Subcutaneous abdominal adipose tissue (tissue), 5 donors: Measurements from ENCODE around the gene AQP5.

Source experiments
- H3K27ac ChIP-seq: one replicate; pipeline ENCODE4 v1.7.0; 2013; ENCODE audit warnings: low read depth, mild to moderate bottlenecking, inconsistent platforms, low read length, moderate library complexity
- H3K27me3 ChIP-seq, 5 donors: one replicate each; pipeline ENCODE4 v1.7.0; 2013; ENCODE audit warnings: low read length in 5 of 5, inconsistent platforms in 1 of 5; ENCODE audit not compliant: control insufficient read depth in 5 of 5, insufficient read depth in 4 of 5
- H3K36me3 ChIP-seq, 5 donors: one replicate each; pipeline ENCODE4 v1.7.0; 2013; ENCODE audit warnings: low read length in 5 of 5; ENCODE audit not compliant: control insufficient read depth in 5 of 5, insufficient read depth in 5 of 5
- H3K4me1 ChIP-seq, 5 donors: one replicate each; pipeline ENCODE4 v1.7.0; 2013; ENCODE audit warnings: low read length in 5 of 5, mild to moderate bottlenecking in 3 of 5, moderate library complexity in 1 of 5; ENCODE audit not compliant: control insufficient read depth in 5 of 5, insufficient read depth in 5 of 5
- H3K4me3 ChIP-seq, 5 donors: one replicate each; pipeline ENCODE4 v1.7.0; 2013; ENCODE audit warnings: low read length in 5 of 5, low read depth in 1 of 5
- H3K9ac ChIP-seq, 5 donors: one replicate each; pipeline ENCODE4 v1.7.0; 2013; ENCODE audit warnings: low read length in 5 of 5, mild to moderate bottlenecking in 4 of 5, moderate library complexity in 3 of 5
- H3K9me3 ChIP-seq, 5 donors: one replicate each; pipeline ENCODE4 v1.7.0; 2013; ENCODE audit warnings: low read length in 5 of 5; ENCODE audit not compliant: control insufficient read depth in 5 of 5
- donor health status: healthy.
- donor health status: healthy.
- donor health status: healthy.
- donor health status: healthy.
- donor health status: healthy.

The AQP5 gene

DNA sequence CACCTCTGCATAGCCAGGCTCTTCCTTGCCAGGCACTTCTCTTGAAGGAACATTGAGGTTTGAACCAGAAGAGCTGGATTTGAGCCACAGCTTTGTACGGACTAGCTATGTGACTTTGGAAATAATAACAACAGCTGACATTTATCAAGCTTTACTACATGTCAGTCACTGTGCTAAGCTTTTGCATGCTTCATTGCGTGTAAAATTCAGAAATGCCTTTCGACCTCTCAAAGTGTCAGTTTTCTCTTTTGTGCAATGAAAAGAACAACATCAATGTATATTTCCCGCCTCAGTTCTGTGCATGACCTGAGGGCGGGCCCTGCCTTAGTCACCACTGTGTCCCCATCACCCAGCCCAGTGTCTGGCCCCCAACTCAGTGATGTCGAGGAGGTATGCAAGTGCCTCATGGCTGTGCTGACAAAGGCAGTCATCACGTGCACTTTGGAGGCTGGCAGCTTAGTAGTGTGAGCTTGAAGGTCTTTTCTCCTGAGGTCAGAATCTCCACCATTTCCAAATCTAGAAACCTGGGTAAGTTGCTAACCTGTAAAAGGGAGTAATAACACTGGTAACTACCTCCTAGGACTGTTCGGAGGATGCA, 29.0 kb upstream of the AQP5 start:
- no peaks in the 10 kb centered on the region for H3K4me1 ChIP-seq
- peaks cover 0 to 3% (median 0%) of the 10 kb centered on the region in 5 donors for H3K27me3 ChIP-seq
- no peak overlapping the region for H3K4me3 ChIP-seq
- H3K36me3 ChIP-seq = no peaks in the 10 kb centered on the region
- no peak overlapping the region for H3K27ac ChIP-seq
- no peaks in the 10 kb centered on the region for H3K9me3 ChIP-seq
- no peak overlapping the region for H3K9ac ChIP-seq

DNA sequence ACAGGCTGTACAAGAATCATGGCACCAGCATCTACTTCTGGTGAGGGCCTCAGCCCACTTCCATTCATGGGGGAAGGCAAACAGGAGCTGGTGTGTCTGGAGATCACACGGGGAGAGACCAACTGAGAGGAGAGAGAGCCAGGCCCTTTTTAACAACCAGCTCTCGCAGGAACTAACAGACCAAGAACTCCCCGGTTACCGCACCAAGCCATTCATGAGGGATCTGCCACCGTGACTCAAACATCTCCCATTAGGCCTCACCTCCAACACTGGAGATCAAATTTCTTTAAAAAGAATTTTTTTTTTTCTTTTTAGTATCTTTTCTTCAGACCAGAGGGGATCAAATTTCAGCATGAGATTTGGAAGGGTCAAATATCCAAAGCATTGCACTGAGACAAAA, 27.9 kb upstream of the AQP5 start:
- H3K27me3 ChIP-seq = peaks cover 0 to 3% (median 0%) of the 10 kb centered on the region in 5 donors
- no peak overlapping the region for H3K4me3 ChIP-seq
- H3K27ac ChIP-seq = no peak overlapping the region
- no peaks in the 10 kb centered on the region for H3K9me3 ChIP-seq
- peaks cover 0 to 4% (median 0%) of the 10 kb centered on the region in 5 donors for H3K4me1 ChIP-seq
- H3K9ac ChIP-seq = no peak overlapping the region
- no peaks in the 10 kb centered on the region for H3K36me3 ChIP-seq

DNA sequence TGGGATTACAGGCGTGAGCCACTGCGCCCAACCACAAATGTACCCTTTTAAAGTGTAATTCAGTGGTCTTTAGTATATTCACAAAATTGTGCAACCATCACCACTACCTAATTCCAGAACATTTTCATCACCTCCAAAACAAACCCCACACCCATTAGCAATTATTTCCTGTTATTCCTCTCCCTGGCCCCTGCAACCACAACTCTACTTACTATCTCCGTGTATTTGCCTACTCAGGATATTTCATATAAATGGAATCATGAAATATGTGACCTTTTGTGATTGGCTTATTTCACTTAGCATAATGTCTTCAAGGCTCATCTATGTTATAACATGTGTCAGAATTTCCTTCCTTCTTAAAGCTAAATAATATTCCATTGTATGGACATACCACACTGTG, 27.2 kb upstream of the AQP5 start:
- Histone ChIP-seq H3K27me3 (peaks cover 0 to 3% (median 0%) of the 10 kb centered on the region in 5 donors), H3K4me3 (no peak overlapping the region), H3K9ac (no peak overlapping the region), H3K9me3 (no peaks in the 10 kb centered on the region), H3K36me3 (no peaks in the 10 kb centered on the region), H3K27ac (no peak overlapping the region), H3K4me1 (peaks cover 0 to 4% (median 0%) of the 10 kb centered on the region in 5 donors)

DNA sequence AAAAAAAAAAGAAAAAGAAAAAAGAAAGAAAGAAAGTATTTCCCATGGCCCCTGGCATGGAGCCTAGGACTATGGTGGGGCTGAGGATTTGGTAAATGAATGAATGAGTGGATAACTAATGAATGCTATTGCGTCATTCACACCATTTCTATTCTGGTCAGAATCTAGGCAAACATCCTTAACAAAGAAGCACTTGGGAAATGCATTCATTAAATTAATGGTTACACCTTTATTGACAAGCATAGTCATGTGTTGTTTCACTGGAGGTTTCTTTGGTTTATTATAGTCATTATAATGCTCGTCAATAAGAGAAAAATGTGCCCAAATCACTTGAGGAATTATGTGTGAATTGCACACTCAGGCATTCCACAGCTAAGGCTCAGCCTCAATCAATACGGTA, 24.7 kb upstream of the AQP5 start:
- Histone ChIP-seq H3K36me3 (no peaks in the 10 kb centered on the region), H3K9ac (no peak overlapping the region), H3K27ac (no peak overlapping the region), H3K9me3 (no peaks in the 10 kb centered on the region), H3K27me3 (no peaks in the 10 kb centered on the region), H3K4me1 (peaks cover 0 to 4% (median 0%) of the 10 kb centered on the region in 5 donors), H3K4me3 (no peak overlapping the region)

DNA sequence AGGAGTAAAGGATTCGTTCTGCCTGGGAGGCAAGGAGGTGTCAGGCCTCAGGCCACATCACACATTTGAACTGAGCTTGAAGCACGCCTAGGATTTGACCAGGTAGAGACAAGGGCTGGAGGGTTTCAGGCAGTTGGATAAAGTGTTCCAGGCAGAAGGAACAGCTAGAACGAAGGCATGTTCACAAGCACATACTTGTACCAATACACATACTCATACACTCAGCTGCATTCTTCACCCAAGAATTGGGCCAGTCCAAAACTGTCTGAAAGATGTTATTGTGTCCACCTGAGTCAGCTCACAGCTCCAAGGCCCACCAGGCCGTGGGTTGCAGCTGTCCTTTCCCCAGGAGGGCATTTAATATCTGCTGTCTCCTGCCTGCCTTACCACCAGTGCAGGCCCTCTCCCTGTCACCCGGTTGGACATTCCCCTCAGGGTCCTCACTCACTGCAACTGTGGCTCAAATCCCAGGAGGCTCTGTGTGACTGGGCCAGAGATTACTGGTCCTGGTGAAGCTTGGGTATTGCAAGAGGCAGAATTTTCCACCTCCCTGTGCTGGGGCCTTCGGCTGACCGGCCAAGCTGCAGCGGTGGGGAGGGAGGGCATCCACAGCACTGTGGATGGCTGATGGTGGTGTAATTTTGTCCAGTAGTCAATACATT, 23.9 kb upstream of the AQP5 start:
- Histone ChIP-seq H3K4me3 (no peak overlapping the region), H3K4me1 (peaks cover 0 to 4% (median 0%) of the 10 kb centered on the region in 5 donors)

DNA sequence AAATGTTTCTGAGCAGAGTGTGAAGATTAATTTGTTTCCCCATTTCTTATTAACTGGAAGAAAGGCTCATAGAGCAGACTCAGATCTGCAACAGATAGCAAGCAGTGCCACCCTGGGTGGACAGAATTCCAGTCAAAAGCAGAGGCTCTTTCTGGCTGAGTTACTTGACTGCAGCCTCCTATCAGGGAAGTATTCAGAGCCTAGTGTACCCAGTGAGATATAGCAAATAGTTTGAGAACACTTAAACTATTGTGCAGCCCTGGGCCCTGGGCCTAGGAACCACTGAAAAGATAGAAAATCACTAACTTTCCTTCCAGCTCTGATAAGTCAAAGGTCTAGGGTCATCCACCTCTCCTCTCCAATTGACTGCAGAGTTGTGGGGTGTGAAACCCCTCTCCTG, 22.4 kb upstream of the AQP5 start:
- Histone ChIP-seq H3K36me3 (no peaks in the 10 kb centered on the region), H3K27me3 (peaks cover 0 to 3% (median 0%) of the 10 kb centered on the region in 5 donors), H3K27ac (no peak overlapping the region), H3K4me3 (no peak overlapping the region), H3K4me1 (peaks cover 0 to 4% (median 0%) of the 10 kb centered on the region in 5 donors), H3K9ac (no peak overlapping the region), H3K9me3 (no peaks in the 10 kb centered on the region)

More for the DNA sequence above, 23.9 kb upstream of the AQP5 start:
- Histone ChIP-seq H3K9me3 (no peaks in the 10 kb centered on the region), H3K27ac (no peak overlapping the region), H3K9ac (no peak overlapping the region), H3K36me3 (no peaks in the 10 kb centered on the region), H3K27me3 (no peaks in the 10 kb centered on the region)

DNA sequence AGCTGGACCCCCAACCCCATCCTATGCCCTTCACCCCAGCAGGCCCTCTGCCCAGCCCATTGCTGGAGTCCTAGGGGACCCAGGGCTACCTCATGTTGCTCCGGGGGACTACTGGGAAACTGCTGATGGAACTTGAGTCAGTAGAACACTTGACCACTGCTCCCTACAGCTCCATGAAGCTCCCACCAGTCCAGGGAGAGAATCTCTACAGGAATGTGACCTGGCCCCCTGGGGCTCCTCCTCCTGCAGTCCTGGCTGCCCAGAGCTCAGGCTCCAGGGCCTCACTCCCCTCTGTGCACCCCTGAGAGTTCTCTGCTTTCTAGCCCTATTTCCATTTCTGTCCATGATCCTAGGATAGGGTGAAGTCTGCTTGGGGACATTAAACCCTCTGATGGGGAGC, 22.0 kb upstream of the AQP5 start:
- no peak overlapping the region for H3K4me3 ChIP-seq
- H3K4me1 ChIP-seq = peaks cover 0 to 4% (median 0%) of the 10 kb centered on the region in 5 donors
- no peaks in the 10 kb centered on the region for H3K36me3 ChIP-seq
- peaks cover 0 to 3% (median 0%) of the 10 kb centered on the region in 5 donors for H3K27me3 ChIP-seq
- no peak overlapping the region for H3K27ac ChIP-seq
- H3K9ac ChIP-seq = no peak overlapping the region
- no peaks in the 10 kb centered on the region for H3K9me3 ChIP-seq

DNA sequence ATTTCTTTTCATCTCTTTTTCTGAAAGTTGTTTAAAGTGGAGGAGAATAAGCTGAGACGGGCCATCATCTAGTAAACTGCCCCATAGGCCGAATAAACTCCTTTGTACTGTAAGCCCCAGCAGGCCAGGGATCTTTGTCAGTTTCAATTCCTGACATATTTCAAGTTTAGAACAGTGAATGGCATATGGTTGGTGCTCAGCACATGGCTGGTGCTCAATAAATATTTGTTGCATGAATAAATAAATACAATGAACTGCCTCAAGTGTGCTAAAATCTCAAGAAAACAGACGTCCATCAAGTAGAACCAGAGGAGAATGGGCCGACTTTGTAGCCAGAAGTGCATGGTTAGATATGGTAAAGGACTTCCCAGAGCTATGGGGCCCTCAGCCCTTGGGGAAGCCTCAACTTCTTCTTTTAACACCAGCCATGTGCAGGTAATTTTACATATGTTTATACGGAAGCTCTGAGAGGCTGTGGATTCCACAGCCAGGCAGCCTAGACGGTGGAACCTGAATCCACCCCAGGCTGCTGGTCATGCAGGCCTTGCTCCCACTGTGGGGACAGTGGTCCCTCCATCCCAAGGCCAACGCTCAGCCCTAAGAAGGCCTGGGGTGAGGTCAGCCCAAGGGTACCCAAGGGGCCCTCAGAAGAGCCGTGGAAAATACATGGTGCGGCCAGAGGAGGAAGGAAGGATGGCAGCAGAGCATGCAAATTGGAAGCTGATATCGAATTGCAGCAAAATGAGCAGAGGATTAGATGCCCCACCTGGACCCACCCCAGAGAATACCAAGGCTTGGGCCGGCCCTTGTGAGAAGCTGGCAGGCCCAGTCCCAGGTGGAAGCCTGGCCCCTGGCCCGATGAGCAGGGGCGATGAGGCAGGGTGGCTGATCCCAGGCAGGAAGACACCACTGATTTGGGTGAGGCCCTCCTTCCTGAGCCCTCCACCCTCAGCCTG, 19.8 kb upstream of the AQP5 start:
- Histone ChIP-seq H3K36me3 (no peaks in the 10 kb centered on the region), H3K9ac (no peak overlapping the region), H3K27me3 (peaks cover 0 to 3% (median 0%) of the 10 kb centered on the region in 5 donors), H3K27ac (no peak overlapping the region), H3K4me3 (no peak overlapping the region), H3K4me1 (peaks cover 0 to 12% (median 7%) of the 10 kb centered on the region in 5 donors), H3K9me3 (no peaks in the 10 kb centered on the region)

DNA sequence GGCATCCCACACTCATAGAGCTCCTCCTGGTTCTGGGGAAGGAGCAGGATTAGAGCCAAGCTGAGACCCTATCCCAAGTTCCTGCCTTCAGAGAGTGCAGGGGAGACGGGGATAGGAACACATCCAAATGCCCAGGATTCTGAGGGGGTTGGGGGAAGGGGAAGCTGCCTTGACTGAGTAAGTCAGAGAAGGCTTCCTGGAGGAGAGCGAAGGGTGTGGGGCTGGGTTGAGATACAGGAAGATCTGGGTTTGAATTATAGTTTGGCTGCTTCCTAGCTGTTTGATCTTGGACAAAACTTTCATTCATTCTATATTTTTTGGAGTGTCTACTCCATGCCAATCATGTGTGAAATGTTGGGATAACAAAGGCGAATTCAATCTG, 19.2 kb upstream of the AQP5 start:
- H3K9me3 ChIP-seq = no peaks in the 10 kb centered on the region
- H3K4me3 ChIP-seq = no peak overlapping the region
- peaks cover 0 to 3% (median 0%) of the 10 kb centered on the region in 5 donors for H3K27me3 ChIP-seq
- no peak overlapping the region for H3K27ac ChIP-seq
- no peak overlapping the region for H3K9ac ChIP-seq
- H3K36me3 ChIP-seq = no peaks in the 10 kb centered on the region
- peaks cover 0 to 12% (median 7%) of the 10 kb centered on the region in 5 donors for H3K4me1 ChIP-seq
